GM18499 (cell line): Measurements from ENCODE around the gene ERCC6L2.

ENCODE experiments used
- ATAC-seq: cut with Tn5 transposase; IDR thresholded peaks from one replicate; pipeline ENCODE4 v1.9.1; 2021; ENCODE audit warnings: moderate number of reproducible peaks; ENCODE audit not compliant: insufficient read depth, unreplicated experiment

Gene ERCC6L2

DNA sequence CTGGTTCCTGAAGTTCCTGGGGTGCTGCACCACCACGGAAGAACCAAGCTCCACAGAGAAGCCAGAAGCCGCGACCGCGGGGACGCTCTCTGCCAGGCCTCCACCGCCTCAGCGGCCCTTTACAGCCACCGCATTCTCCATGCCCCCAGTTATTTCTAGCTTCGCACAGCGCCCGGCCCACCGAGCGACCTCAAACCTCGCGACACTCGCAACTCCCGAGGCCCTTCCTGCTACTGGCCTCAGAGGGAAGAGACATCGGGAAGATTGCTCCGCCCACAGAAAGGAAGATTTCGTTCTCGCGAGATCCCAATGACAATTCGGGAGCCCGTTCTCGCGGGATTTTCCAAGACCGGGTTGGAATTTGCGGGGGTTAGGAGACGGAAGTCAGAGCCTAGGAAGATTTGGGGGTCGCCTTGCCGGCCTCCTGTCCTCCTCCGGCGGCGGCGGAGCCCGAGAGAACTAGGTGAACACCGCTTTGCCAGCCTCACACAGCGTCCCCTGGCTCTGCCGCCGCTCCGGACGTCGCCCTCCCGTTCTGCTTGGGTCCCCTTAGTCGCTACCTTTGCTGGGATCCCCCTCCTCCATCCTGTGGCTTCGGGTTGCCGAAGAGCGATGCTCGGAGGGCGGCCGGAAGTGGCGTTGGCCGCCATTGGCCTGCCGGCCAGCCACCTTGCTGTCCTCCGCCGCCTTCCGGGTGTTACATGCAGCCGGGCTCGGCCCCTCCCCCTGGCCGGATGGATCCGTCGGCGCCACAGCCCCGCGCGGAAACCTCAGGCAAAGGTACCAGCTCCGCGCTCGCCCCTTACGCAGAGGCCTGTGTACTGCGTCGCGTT is at the start of gene ERCC6L2:
TSS of gene ERCC6L2 (plus strand) at position 387 of the 833 bp plus-strand sequence. CDS start at position 735, 348 bp downstream.
- ATAC-seq = peak; percentile 55

- ATAC-seq = no peak
Measured at GRCh38 chr9:95826183-95826838, 49.2 kb upstream of the ERCC6L2 start.

DNA sequence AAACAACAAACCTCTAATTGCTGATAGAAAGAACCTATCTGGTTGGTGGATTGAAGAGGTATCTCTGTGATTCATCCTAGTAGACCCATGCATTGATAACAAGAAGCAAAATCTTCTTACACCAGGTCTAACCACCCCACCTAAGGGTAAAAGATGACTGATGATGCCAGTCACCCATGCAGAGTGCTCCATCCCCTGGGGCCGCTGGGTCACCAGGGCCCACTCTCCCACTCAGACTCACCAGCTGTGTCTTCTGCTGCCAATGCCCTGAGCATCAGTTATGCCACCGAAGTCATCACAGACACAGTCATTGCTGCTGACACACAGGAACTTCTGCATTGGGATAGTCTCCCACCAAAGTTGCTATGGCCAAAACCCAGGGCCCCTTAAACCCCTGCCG is 44.7 kb upstream of the ERCC6L2 start:
- ATAC-seq = no peak

GRCh38 chr9:95831810-95832209 is 43.7 kb upstream of the ERCC6L2 start:
- no peak for ATAC-seq

DNA sequence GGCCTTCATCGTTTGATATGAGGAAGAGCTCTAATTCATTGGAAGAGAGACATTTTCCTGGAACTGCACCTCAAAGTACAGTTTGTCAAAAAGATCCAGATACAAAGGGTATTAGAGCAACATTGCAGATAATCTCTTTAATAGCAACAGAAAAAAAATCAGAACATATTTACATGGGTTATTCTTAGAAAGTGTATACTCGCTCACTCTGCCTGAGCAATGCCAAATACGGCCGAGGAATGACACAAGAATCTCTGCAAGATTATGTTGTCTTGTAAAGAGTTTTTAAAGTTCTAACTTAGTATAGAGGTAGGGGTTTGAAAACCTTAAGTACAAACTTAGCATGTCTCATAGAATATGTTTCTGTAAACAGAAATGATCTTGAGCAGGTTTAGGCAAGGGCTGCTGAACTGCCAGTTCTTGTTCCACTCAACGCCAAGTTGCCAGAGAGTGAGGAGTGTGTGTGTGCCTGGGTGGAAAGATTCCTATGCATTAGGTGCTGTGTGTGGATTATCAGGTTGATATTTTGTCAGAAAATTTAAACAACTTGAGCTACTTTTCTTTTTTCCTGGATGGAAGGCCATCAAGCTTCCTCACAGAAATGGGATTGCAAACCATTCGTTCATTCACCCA is 41.8 kb upstream of the ERCC6L2 start:
- ATAC-seq = no peak

GRCh38 chr9:95834281-95834907 is 41.1 kb upstream of the ERCC6L2 start:
- no peak for ATAC-seq

- no peak for ATAC-seq
Measured at GRCh38 chr9:95835393-95835792, 40.1 kb upstream of the ERCC6L2 start.

GRCh38 chr9:95836072-95836471 is 39.4 kb upstream of the ERCC6L2 start:
- ATAC-seq = no peak

- no peak for ATAC-seq
Measured at GRCh38 chr9:95839012-95839411, 36.5 kb upstream of the ERCC6L2 start.

GRCh38 chr9:95840074-95840473 is 35.4 kb upstream of the ERCC6L2 start:
- no peak for ATAC-seq

- no peak for ATAC-seq
Measured at GRCh38 chr9:95841377-95841776, 34.1 kb upstream of the ERCC6L2 start.

GRCh38 chr9:95845751-95846150 is 29.7 kb upstream of the ERCC6L2 start:
- no peak for ATAC-seq

DNA sequence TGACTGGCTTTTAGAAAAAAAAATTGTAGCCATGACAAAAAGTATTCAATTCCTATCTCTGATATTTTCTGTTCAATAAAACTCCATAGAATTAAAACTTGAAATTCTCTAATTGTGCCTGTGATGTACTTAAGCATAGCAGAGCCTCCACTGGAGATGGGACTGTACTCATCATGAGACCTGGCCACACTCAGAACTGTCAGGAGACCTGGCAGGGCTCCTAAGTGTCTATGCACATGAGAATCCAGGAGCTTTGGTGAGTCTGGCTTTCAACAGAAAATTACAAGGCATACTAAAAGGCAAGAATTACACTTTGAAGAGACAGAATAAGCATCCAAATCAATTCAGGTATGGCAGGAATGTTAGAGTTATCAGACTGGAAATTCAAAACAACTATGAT is 26.7 kb upstream of the ERCC6L2 start:
- ATAC-seq = no peak

GRCh38 chr9:95852059-95853032 is 23.1 kb upstream of the ERCC6L2 start:
- ATAC-seq = peak; percentile 90

DNA sequence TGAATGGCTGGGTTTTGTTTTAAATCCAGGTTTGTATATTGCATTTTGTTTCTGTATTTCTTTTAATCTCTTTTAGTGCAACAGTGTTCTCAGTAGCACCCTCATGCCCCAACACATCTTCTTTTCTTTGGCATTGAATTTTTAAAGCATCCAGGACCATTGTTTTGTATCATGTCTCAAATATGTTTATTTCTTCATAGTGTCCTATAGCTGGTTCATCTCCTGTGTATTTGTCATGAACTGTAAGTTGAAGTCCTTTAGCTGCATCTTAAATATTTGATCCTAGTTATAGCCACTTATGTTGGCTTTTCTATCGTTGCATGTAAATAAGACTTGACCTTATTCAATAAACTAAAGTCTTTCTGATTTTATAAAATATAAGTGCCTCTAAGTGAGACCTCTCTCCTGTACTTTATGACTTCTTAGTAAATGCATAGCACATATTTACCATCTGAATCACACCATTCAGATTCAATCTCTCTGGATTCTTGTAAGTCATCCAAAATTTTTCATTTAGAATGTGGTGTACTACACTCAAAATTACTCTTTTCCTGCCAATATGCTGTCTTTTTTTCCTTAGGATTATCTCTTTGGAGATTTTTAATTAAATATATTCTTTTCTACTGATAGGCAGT is 21.0 kb upstream of the ERCC6L2 start:
- no peak for ATAC-seq

DNA sequence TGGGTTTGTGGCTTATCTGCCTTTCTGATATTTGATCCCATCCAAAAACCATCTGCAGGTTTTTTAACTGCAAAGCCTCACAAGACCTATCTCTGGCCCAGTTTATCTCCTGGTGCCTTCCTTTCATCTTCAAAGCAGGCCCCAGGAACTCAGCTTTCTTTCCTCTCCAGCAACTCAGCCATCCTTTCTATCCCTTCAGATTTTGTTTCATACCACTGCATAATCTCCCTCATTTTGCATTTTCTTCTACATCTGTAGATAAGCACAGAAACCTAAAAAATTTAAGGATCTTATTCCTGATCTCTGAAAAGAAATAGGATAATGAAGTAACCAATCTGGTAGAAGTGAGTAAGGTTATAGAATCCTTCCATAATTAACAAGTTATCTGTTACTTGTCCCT is 19.5 kb upstream of the ERCC6L2 start:
- no peak for ATAC-seq

- no peak for ATAC-seq
Measured at GRCh38 chr9:95857124-95857523, 18.4 kb upstream of the ERCC6L2 start.

- ATAC-seq = peak; percentile 53
Measured at GRCh38 chr9:95857896-95858295, 17.6 kb upstream of the ERCC6L2 start.

DNA sequence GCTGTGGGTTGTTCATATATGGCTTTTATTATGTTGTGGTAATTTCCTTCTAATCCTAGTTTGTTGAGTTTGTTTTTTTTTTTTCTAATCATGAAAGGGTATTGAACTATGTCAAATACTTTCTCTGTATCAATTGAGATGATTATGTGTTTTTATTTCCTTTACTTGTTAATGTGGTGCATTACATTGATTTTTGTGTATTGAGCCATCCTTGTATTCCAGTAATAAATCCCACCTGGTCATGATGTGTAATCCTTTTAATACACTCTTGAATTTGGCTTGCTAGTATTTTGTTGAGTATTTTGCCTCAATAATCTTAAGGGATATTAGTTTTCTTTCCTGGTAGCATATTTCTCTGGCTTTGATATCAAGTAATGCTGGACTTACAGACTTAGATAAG is 13.1 kb upstream of the ERCC6L2 start:
- ATAC-seq = no peak
